Activated T-cell treated with anti-CD3 and anti-CD28 coated beads for 4 hours (primary cell): ENCODE measurements around the gene SNAI3.

Experiments
- DNase-seq: peaks from one replicate; pipeline ENCODE4 v3.0.0-alpha.2; 2020

The SNAI3 gene

DNA sequence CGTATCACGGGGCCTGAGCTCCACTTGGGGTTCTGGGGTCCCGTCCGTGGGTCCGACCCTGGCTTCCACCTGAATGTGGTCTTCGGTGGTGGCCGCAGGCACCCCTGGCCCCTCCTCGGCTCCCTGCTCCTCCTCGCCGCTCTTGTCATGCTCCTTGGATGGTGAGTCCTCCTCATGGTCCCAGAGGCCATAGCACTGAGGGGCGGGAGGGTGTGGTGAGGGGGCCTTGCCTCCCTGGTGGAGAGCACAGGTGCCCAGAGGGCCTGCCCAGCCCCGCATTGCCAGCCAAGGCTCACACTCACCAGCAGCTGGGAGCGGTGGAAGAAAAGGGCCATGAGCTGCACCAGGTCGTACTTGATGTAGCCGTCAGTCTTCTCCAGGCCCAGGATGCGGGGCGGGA lies 34.9 kb upstream of the SNAI3 start:
- DNase-seq = no peak

DNA sequence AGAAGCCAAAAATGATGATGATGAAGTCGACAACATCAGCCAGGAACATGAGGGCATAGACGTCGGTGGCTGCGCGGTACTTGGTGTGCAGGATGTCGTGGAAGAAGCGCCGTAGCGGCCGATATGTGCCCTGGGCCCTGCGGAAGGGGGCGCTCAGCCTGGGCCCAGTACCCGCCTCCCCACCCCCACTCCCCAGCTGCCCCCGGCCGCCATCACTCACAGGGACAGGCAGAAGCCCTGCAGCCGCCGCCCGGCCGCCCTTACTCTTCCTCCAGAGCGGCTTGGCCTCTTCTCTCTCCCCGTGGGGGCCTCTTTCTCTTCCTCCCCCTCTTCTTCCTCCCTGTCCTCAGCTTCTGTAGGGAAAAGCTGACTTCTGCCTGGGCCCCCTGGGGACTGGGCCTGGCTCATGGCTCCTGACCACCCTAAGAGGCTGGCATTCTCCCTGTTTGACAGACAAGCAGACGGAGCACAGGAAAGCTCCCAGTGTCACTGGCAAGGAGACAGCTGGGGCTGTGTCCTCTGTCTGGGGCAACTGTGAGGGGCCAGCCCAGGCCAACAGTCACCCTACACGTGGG lies 34.2 kb upstream of the SNAI3 start:
- DNase-seq = no peak

DNA sequence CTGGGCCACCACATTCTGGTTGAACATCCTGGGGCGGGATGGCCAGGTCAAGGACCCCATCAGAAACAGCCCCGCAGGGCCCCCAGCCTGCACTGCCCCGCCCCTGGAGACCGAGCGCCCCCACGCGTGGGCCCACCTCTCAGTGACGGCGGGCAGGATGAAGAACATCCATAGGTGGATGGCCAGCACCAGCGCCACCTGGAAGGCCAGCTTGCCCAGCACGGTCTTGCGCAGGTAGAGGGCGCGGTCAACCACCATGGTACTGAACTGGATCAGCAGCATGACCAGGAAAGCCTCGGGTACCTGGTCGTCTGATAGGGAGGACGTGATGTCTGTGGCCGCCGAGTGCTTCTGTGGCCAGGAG lies 33.6 kb upstream of the SNAI3 start:
- DNase-seq = no peak

DNA sequence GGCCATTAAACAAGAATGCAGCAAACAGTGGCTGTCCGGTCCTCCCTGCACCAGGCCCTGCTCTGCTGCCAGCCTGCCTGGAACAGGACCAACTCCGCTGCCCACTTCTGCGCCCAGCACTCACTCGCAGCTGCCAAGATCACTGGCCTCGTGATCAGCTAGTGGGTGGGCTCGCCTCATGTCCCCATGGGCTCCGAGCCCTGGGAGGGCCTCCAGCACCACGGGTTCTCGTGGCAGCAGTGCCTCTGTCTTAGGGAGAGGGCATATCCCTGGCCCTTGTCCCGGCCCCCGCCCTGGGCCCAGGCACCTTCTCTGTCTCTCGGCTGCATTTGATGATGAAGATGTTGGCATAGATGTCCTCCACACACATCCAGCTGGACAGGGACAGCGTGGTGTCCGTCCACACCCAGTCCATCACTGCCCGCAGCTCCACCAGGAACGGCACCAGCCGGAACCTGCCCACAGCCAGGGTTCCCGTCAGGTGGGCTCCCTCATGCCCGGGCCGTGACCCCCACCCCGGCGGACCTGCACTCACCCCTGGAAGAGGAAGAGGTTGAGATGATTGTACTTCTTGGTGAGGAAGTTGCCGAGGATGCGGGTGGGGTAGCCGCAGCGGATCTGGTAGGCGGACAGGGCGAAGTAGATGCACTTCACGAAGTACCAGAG lies 33.1 kb upstream of the SNAI3 start:
- DNase-seq = no peak

DNA sequence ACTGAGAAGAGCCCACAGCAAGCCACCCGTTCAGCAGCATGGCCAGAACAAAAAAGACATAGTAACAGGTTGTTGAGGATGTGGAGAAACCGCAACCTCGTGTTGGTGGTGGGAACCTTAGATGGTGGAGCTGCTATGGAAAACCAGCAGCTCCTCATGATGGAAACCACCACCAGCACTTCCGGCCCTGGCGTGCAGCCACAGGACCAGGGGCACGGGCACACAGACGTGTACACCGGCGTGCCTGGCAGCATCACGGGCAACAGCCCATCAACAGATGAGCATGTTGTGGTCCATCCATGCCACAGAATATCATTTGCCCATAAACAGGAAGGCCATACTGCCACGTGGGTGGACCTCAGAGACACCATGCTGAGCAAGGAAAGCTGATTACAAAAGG lies 31.9 kb upstream of the SNAI3 start:
- DNase-seq = no peak

DNA sequence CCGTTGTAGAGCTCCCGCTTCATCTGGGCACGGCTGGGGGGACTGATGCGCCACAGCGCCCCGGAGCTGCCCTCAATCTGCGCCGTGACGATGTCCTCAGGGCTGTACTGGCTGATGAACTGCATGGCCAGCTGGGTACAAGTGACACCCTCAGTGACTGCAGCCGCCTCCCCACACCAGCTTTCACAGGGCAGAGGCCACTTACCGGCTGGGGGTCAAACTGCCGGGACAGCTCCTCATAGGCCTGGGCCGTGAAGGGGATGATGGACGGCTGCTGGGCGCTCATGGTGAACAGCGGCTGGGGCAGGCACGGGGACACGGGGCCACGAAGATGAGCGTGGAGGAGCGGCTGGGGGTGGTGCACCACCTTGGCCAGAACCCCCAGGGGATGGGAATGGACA lies 30.3 kb upstream of the SNAI3 start:
- no peak for DNase-seq

DNA sequence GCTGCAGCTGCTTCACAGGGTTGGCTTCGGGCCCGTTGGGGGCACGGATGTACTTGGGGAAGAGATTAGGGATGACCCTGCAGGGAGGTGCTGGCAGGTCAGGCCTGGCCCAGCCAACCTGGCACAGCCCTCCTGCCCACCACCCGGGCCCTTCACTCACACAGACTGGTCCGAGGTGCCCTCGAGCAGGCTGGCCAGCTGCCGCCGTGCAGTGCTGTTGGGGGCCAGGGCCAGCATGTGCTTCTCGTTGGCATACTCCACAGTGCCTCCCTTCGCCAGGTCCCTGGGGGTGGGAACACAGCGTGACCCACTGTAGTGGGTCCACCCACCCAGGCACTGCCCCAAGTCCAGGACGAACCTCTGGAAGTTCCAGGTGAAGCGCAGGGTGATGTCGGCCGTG lies 29.9 kb upstream of the SNAI3 start:
- no peak for DNase-seq

DNA sequence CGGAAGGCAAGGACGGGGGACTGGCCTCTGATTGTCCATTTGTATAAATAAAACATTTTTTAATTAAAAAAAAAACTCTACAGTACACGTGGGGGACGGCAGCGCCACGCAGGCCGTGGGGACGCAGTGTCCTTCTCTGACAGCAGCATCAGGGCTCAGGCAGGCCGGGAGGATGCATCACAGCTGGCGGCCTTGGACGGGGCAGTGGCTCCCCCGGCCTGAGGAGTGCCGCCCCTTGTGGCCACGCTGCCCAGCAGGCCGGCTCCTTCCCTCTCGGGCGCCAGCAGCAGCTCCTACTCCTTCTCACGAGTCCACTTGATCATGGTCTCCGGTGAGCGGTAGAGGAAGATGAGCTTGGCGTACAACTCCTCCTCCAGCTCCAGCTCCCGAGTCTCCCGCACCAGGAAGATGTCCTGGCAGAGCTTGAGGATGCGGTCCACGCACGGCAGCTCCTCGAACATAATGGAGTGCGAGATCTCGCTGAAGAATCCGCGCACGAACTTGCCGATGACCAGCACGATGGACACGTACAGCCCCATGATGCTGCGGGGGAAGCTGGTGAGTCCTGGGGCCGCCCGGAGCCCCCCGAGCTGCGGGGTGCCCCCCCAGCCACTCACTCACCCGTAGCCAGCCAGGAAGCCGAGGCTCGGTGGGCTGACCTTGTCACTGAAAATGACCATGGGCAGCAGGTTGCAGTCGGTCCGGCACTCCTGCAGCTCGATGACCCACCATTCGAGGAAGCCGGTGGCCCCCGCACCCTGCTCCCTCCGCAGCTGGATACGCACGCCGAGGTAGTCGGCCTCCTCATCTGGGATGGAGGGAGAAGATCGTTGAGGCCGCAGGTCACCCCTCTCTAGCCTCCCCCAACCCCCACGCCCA lies 29.2 kb upstream of the SNAI3 start:
- no peak for DNase-seq

DNA sequence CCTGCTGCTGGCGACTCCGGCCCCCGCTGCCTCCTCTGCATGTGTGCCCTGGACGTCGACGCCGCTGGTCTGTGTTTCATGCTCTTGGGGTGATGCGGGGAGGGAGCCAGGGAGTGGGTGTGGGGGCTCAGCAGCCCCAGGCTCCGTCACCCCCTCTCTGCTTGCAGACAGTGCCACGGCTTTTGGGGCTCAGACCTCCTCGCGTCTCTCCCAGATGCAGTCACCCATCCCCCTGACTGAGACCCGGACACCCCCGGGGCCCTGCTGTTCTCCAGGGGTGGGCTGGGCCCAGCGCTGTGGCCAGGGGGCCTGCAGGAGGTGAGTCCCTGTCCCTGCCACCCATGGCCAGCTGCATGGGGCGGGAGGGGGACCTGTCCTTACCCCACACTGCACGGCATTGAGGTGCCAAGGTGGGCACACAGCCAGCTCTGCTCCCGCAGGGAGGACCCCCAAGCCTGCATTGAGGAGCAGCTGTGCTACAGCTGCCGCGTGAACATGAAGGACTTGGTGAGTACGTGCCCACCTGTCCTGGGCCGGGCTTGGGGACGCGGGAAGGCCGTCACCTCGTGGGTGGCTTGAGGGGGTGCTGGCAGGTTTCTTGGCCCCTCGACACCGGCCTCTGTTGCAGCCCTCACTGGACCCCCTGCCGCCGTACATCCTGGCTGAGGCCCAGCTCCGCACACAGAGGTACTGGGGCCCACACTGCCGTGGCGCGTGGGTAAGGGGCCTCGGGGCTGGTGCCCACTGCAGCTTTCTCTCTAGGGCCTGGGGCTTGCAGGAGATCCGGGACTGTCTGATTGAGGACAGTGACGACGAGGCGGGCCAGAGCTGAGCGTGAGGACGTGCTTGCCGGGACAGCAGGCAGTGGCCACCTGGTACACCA lies 28.4 kb upstream of the SNAI3 start:
- no peak for DNase-seq

DNA sequence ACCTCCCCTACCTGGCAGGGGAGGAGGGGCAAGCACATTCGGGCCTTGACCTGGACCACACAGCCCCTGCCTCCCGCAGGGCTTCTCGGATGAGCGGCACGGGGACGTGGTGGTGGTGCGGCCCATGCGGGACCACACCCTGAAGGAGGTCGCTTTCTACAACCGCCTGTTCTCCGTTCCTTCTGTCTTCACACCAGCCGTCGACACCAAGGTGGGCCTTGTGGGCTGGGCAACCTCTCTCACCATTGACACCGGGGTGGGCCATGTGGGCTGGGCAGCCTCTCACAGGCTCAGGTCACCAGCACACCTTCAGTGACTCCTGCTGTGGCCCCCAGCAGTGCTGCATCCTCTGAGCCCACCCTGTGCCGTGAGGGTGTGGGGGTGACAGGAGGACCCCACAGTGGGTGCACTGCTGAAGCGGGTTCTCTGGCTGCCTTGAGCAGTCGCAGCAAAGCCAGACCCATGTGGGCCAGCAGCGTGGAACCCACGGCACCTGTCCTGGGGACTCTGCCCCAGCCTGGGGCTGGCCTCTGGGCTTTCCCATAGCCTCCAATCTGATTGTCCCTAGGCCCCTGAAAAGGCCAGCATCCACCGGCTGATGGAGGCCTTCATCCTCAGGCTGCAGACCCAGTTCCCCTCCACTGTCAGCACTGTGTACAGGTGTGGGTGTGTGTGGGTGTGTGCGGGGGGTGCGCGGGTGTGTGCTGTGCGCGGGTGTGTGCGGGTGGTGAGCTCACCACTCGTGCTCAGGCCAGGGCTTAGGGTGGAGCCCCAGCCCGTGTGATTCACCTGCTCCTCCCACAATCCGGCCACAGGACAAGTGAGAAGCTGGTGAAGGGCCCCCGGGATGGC lies 27.5 kb upstream of the SNAI3 start:
- DNase-seq = no peak

DNA sequence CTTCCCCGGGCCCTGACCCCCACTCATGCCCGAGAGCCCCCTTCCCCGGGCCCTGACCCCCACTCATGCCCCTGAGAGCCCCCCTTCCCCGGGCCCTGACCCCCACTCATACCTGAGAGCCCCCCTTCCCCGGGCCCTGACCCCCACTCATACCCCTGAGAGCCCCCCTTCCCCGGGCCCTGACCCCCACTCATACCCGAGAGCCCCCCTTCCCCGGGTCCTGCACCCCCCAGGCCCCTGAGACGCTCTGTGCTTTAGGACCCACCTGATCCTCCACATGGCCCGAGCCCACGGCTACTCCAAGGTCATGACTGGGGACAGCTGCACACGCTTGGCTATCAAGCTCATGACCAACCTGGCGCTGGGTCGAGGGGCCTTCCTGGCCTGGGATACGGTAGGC lies 26.7 kb upstream of the SNAI3 start:
- no peak for DNase-seq

DNA sequence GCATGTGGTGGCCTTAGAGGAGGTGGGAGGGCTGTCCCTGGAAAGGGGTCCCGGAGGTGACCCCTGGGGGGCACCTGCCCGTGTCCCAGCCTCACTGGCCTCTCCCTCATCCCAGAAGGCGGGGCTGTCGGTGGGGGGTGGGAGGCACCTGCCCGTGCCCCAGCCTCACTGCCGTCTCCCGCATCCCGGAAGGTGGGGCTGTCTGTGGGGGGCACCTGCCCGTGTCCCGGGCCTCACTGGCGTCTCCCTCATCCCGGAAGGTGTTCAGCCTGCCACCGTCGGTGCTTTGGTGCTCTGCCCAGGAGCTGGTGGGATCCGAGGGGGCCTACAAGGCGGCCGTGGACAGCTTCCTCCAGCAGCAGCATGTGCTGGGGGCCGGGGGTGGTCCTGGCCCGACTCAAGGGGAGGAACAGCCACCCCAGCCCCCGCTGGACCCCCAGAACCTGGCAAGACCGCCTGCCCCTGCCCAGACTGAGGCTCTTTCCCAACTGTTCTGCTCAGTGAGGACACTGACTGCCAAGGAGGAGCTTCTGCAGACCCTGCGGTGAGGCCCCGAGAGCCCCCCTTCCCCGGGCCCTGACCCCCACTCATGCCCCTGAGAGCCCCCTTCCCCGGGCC lies 26.2 kb upstream of the SNAI3 start:
- no peak for DNase-seq

DNA sequence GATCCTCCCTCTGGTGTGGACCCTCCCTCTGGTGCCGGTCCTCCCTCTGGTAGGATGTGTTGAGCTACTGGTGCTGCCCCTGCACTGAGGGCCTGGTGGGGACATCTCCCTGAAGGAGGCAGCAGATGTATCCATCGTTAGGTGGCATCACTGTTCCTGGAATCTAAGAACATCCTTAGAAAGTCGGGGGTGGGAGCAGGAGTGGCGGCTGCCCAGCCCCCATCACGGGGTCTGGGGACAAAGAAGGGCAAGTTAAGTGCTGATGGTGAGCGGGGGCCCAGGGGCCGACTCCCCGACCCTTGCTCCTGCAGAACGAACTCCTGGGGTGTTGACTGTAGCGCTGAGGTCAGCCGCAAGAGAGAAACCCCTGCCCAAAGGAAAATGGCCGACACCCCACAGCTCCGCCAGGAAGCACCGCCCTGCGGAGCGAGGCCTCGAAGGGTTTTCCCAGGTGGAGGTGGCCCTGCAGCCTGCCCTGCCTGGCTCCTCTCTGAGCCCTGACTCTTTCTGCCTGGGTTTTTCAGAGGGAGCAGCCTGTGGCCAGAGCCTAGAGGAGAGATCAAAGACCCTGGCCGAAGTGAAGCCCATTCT lies 25.5 kb upstream of the SNAI3 start:
- no peak for DNase-seq

DNA sequence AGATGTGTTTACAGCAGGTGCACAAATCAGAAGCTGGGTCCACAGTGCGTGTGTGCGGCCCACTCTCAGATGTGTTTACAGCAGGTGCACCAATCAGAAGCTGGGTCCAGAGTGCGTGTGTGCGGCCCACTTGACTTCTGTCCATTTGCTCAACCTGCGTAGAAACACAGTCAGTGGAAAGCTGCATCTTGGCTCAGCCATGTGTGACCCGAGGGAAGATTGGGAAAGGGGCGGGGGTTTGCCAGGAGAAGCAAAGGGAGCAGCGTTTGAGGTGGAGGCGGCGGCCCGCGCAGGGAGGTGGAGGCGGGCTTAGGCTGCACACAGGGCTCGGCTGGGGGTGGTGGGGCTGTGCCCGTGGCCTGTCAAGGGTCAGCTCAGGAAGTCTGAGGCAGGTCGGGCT lies 24.2 kb upstream of the SNAI3 start:
- DNase-seq = no peak

DNA sequence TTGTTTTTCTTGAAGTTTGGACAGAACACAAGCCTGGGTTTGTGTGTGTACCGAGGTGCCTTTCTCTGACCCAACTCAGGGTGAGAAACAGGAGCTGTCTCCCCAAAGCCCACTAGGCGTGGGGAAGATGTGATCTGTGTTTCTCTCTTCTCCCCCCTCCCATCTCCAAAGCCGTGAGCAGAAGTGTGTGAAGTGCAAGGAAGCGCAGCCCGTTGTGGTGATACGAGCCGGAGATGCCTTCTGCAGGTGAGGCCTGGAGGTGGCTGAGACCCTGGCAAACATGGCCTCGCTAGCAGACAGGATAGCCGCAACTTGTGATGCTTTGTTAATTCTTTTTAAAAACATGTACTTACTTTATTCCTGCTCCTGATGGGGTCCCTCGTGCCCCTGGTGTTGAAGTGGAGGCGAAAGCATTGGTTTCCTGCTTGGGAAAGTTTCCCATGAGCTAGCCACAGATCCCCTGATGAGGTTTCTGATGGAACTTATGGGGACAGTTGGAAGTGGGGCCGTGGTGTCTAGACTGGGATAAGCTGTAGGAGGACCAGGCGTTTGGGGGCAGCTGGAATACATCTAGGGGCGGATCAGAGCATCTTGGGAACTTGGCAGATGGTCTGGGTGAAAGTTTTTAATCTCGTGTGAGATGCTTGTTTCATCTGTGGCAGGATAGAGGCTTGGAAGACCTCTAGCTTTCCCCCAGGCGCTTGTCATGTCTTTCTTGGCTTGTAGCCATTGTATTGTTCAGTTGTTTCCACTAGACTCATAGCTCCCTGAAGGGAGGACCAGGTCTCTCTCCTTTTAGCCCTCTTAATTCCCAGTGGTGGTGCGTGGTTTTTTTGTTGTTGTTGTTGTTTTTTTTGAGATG lies 20.9 kb upstream of the SNAI3 start:
- DNase-seq = no peak

DNA sequence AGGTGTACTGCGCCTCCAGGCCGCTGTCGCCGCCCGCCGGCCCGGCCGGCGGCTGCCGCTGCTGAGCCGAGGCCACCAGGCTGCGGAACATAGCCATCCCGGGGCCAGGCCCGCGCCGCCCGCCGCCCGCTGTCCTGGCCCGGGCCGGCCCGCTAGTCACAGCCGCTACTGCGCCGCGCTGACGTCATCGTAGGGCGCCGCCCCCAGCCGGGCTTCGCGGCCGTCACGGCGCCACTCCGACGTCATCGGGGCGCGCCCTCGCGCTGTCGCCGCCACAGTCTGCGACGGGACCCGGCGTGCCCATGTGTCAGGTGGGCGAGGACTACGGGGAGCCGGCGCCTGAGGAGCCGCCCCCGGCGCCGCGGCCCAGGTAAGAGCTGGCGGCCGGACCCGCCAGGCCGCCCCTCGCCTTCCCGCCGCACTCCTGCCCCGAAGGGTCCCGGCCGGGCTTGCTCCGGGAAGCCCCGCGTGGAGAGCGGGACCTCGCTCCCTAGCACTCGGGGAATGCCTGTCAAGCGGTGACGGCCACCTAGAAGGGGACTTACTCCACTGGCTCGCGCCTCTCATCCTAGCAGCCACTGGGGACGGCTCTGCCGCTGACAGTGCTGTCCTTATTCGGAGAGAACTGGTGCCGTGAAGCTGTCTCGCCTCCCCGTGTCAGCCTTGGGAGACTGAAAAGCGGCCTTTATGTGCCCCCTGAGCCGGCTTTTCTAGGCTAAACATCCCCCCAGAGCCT lies 20.1 kb upstream of the SNAI3 start, which contains the start of the genes CTU2 and RNF166:
Gene CTU2, plus strand, starts transcription at position 275 of the 736 bp plus-strand sequence. Its CDS starts 28 bp downstream, at position 303.
Gene RNF166, minus strand, starts transcription at position 180 of the 736 bp plus-strand sequence. Its CDS starts 83 bp downstream, at position 97.
- peak; percentile 90 for DNase-seq

DNA sequence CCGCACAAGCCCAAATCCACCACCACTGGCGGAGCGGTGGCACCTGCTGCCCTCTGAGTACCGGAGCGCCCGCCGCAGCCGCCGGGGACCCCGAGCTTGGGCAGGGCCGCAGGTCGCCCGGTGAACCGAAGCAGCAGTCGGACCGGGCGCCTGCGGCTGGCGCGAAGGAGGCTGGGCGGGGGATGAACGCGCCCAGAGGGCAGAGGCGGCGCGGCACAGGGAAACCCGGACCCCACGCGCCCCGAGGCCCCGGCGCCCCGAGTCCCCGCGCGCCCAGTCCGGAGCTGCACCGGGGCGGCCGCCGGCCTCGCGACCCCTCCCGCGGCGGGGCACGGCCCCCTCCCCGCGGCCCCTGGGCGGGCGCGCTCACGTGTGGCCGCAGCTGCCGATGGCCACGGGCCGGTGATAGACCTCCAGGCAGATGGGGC lies 19.5 kb upstream of the SNAI3 start:
- DNase-seq = no peak

DNA sequence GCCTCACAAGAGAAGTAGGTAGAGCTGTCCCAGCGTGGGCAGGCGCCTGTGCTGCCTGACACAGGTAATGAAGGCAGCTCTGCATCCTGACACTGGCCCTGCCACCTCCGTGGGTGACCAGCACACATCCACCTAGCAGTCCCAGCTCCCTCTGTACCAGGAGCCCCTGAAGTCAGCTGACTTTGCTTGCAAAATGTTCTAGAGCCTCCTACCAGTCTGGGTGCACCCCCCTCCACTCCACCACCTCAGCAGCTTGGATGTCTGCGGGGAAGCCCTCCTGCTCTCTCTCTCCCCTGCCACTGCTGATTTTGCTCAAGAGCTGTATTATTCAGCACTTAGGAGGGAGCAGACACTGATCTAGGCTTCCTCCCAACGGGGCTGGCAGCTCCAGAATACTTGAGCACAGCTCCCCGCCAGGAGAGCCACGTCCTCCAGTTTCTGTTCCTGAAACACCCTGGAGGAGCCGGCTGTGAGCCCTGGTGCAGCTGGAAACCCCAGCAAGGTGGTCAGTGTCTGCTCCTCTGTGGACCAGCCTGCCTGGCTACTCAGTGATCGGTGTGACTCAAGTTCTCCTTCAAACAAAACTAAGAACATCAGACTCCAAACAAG lies 18.9 kb upstream of the SNAI3 start:
- no peak for DNase-seq
